K562 (cell line): ENCODE data around the gene GLRX2. TPM values are rescaled to one million over a fixed set of nuclear protein-coding genes. Genes with fewer than 3 reads are reported as not detected.

ENCODE experiments used
- ADNP ChIP-seq: fragments of 200-800 bp; sonication (Bioruptor generic); IDR thresholded peaks from 2 replicates; pipeline ENCODE4 v1.6.1; 2016; ENCODE audit warnings: missing genetic modification characterization, missing compliant biosample characterization
- GATAD2A ChIP-seq: fragments of 450-650 bp; IDR thresholded peaks from 2 replicates; pipeline ENCODE4 v1.6.1; 2017
- GATAD2B ChIP-seq: fragments of 450-650 bp; IDR thresholded peaks from 2 replicates; pipeline ENCODE4 v1.6.1; 2017; ENCODE audit warnings: mild to moderate bottlenecking, borderline replicate concordance
- HEY1 ChIP-seq: fragments of 250-450 bp; sonication (Bioruptor Pico); IDR thresholded peaks from 2 replicates; pipeline ENCODE4 v1.5.0; 2020; ENCODE audit warnings: mild to moderate bottlenecking, moderate library complexity, borderline replicate concordance
- KDM2B ChIP-seq: fragments of 250-450 bp; sonication (Bioruptor Pico); IDR thresholded peaks from 2 replicates; pipeline ENCODE4 v1.8.0; 2021; ENCODE audit warnings: mild to moderate bottlenecking, moderate library complexity
- KLF13 ChIP-seq: fragments of 450-650 bp; IDR thresholded peaks from 2 replicates; pipeline ENCODE4 v1.6.1; 2016; ENCODE audit warnings: missing genetic modification characterization, low read depth, mild to moderate bottlenecking, missing compliant biosample characterization, moderate library complexity, borderline replicate concordance
- MIER1 ChIP-seq: fragments of 450-650 bp; IDR thresholded peaks from 2 replicates; pipeline ENCODE4 v1.6.1; 2016; ENCODE audit warnings: antibody characterized with exemption, mild to moderate bottlenecking, low read depth
- NCOA4 ChIP-seq: fragments of 450-650 bp; IDR thresholded peaks from 2 replicates; pipeline ENCODE4 v1.6.1; 2018; ENCODE audit warnings: mild to moderate bottlenecking; ENCODE audit not compliant: partially characterized antibody
- PCBP1 ChIP-seq: fragments of 200-400 bp; formaldehyde crosslinking; IDR thresholded peaks from 2 replicates; pipeline ENCODE4 v1.6.1; 2018; ENCODE audit warnings: mild to moderate bottlenecking, low read depth, low read length; ENCODE audit not compliant: poor library complexity, severe bottlenecking
- POLR2AphosphoS2 ChIP-seq: IDR thresholded peaks from 2 replicates; pipeline ENCODE4 v1.6.1; 2012; ENCODE audit warnings: low read length, improper control_type of control experiment
- RFX7 ChIP-seq: fragments of 250-450 bp; sonication (Bioruptor Pico); IDR thresholded peaks from 2 replicates; pipeline ENCODE4 v1.5.1; 2021; ENCODE audit warnings: mild to moderate bottlenecking
- TBL1XR1 ChIP-seq, 2 experiments: IDR thresholded peaks; 2 replicates each; pipeline ENCODE4 v1.6.1; 2012; ENCODE audit warnings: improper control_type of control experiment in 2 of 2, low read length in 2 of 2, mild to moderate bottlenecking in 1 of 2
- ZFP1 ChIP-seq: fragments of 450-650 bp; formaldehyde crosslinking; IDR thresholded peaks from 2 replicates; pipeline ENCODE4 v1.4.0; 2020; ENCODE audit warnings: mild to moderate bottlenecking, mixed read lengths
- ZNF354B ChIP-seq: fragments of 250-450 bp; sonication (Bioruptor Pico); IDR thresholded peaks from 2 replicates; pipeline ENCODE4 v1.4.0; 2020
- ZNF584 ChIP-seq: fragments of 200-800 bp; sonication (Bioruptor generic); IDR thresholded peaks from 2 replicates; pipeline ENCODE4 v1.6.1; 2016; ENCODE audit warnings: low read depth, mild to moderate bottlenecking, missing genetic modification characterization, missing compliant biosample characterization
- ZNF696 ChIP-seq: fragments of 250-450 bp; sonication (Bioruptor Pico); conservative IDR thresholded peaks from 2 replicates; pipeline ENCODE4 v1.4.0; 2020; ENCODE audit warnings: mild to moderate bottlenecking, moderate library complexity
- polyA plus RNA-seq, 8 experiments: library from polyadenylated mRNA; depleted of rRNA in 4 of 8; stranded (reverse) in 5 of 8; unstranded in 3 of 8; fragments of >200 nt; fragmentation: Nextera tagmentation in 2 of 8; fragmentation: Illumina TruSeq in 1 of 8; extraction: Ambion mirVana in 2 of 8; extraction: Trizol in 1 of 8; gene quantifications; 2 replicates each; pipeline versions ENCODE4 v1.2.1 to v1.2.3, GENCODE V29; 2011 to 2014; ENCODE audit warnings: inconsistent platforms in 1 of 8, missing spikeins in 1 of 8
- total RNA-seq, 7 experiments: library from RNA; depleted of rRNA in 6 of 7; stranded (reverse); fragments of >200 nt in 6 of 7; fragmentation: Illumina TruSeq in 2 of 7; extraction: Trizol in 2 of 7; gene quantifications; 2 replicates each; pipeline versions ENCODE4 v1.2.1 to v1.2.3, GENCODE V29; 2011 to 2021; ENCODE audit warnings: low replicate concordance in 1 of 7
- TF ChIP-seq, protein P1 (sequence below): IDR thresholded peaks from 2 replicates; pipeline ENCODE4 v1.6.1; 2016; ENCODE audit warnings: missing genetic modification characterization, missing compliant biosample characterization
- TF ChIP-seq, protein P2 (sequence below), 2 experiments: fragments of 200-800 bp in 1 of 2; sonication (Bioruptor generic) in 1 of 2; sonication (generic) in 1 of 2; formaldehyde crosslinking in 1 of 2; IDR thresholded peaks in 1 of 2; conservative IDR thresholded peaks in 1 of 2; 2 replicates each; pipeline versions ENCODE4 v1.5.0 to v1.6.1; 2016 to 2020; ENCODE audit warnings: missing compliant biosample characterization in 1 of 2, missing genetic modification characterization in 1 of 2, missing genetic modification reagents in 1 of 2
- TF ChIP-seq, protein P3 (sequence below): fragments of 250-450 bp; sonication (Bioruptor Pico); IDR thresholded peaks from 2 replicates; pipeline ENCODE4 v1.5.0; 2022; ENCODE audit warnings: mild to moderate bottlenecking
- TF ChIP-seq, protein P4 (sequence below): fragments of 250-450 bp; sonication (Bioruptor Pico); IDR thresholded peaks from 2 replicates; pipeline ENCODE4 v1.8.0; 2021; ENCODE audit warnings: moderate library complexity, mild to moderate bottlenecking, inconsistent platforms

The GLRX2 gene
- total and polyA plus RNA-seq, 9 of the 15 experiments (the other 6 are each of a cell fraction or from before 2014, with no cell fraction given) = 13.3 to 82.6 (median 55.1) TPM

DNA sequence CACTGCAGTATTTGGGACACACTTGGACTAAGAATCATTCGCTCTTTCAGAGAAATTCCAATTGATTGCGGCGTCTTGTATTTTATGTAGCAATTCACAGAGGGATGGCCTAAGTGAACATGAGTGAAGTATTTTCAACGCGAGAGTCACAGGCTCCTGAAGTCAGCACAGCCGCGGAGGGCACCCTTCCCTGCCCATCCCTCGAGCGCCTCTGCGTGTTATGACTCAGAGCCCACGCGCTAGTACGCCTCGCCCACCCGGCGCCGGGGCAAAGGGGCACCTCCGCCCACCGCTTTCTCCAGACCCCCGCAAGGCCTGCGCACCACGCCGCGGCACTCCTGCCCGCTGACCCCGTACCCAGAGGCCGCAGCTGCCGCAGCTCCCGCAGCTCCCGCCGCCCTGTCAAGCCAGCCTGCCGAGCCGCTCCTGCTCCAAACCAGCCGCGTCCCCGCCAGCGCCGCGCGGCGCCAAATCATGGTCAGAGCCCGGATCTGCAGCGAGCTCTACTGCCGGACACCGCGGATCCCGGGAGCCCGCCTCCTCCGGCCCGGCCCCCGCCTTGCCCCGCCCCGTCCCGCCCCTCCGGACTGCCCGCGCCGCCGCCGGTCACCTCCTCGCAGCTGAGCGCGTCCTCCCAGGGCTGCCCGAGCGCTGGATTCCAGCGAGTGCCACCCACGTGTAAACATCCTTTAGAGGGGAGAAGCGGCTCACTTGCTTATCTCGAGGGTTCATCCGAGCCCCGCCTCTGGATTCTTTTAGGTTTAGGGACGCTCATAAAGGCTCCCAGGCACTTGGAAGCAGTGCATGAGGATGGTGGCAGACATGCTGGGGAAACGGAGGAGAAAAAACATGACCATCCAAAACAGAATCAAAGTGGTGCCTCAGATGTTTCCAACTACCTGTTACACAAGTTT is at the start of gene GLRX2 (continued):
- TF ChIP-seq NCOA4 (no peak), KLF13 (tag) (no peak), ADNP (tag) (no peak), GATAD2A (peak; percentile 72; the same call in 1 of the 2 replicates), ZNF354B (CRISPR knock-in tag) (no peak), ZNF696 (CRISPR knock-in tag) (no peak), KDM2B (no peak), HEY1 (CRISPR knock-in tag) (no peak), GATAD2B (peak; percentile 86; the same call in 1 of the 2 replicates), ZNF584 (CRISPR knock-in tag) (no peak), POLR2AphosphoS2 (no peak; the same call in 1 of the 2 replicates), PCBP1 (no peak), MIER1 (no peak), ZFP1 (CRISPR knock-in tag) (no peak), TBL1XR1 (IDR thresholded peaks at IDR 0.05; ENCODE audit: low read length in 2 of 2) (0 out of 4 replicates have a peak, but pooled peaks of 1 of the 2 experiments have one; percentile 14), RFX7 (CRISPR knock-in tag) (no peak)
- TF ChIP-seq, protein P1, sequence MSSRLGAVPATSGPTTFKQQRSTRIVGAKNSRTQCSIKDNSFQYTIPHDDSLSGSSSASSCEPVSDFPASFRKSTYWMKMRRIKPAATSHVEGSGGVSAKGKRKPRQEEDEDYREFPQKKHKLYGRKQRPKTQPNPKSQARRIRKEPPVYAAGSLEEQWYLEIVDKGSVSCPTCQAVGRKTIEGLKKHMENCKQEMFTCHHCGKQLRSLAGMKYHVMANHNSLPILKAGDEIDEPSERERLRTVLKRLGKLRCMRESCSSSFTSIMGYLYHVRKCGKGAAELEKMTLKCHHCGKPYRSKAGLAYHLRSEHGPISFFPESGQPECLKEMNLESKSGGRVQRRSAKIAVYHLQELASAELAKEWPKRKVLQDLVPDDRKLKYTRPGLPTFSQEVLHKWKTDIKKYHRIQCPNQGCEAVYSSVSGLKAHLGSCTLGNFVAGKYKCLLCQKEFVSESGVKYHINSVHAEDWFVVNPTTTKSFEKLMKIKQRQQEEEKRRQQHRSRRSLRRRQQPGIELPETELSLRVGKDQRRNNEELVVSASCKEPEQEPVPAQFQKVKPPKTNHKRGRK (tag) = no peak
- TF ChIP-seq, protein P2, sequence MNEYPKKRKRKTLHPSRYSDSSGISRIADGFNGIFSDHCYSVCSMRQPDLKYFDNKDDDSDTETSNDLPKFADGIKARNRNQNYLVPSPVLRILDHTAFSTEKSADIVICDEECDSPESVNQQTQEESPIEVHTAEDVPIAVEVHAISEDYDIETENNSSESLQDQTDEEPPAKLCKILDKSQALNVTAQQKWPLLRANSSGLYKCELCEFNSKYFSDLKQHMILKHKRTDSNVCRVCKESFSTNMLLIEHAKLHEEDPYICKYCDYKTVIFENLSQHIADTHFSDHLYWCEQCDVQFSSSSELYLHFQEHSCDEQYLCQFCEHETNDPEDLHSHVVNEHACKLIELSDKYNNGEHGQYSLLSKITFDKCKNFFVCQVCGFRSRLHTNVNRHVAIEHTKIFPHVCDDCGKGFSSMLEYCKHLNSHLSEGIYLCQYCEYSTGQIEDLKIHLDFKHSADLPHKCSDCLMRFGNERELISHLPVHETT (CRISPR knock-in tag; conservative IDR thresholded peaks at IDR 0.05 in 1 of 2, IDR thresholded peaks at IDR 0.05 in 1 of 2) = peak in 1 of 2 experiments; percentile 96; a peak in 2 of 4 replicates
- TF ChIP-seq, protein P3, sequence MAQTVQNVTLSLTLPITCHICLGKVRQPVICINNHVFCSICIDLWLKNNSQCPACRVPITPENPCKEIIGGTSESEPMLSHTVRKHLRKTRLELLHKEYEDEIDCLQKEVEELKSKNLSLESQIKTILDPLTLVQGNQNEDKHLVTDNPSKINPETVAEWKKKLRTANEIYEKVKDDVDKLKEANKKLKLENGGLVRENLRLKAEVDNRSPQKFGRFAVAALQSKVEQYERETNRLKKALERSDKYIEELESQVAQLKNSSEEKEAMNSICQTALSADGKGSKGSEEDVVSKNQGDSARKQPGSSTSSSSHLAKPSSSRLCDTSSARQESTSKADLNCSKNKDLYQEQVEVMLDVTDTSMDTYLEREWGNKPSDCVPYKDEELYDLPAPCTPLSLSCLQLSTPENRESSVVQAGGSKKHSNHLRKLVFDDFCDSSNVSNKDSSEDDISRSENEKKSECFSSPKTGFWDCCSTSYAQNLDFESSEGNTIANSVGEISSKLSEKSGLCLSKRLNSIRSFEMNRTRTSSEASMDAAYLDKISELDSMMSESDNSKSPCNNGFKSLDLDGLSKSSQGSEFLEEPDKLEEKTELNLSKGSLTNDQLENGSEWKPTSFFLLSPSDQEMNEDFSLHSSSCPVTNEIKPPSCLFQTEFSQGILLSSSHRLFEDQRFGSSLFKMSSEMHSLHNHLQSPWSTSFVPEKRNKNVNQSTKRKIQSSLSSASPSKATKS (CRISPR knock-in tag) = no peak
- TF ChIP-seq, protein P4, sequence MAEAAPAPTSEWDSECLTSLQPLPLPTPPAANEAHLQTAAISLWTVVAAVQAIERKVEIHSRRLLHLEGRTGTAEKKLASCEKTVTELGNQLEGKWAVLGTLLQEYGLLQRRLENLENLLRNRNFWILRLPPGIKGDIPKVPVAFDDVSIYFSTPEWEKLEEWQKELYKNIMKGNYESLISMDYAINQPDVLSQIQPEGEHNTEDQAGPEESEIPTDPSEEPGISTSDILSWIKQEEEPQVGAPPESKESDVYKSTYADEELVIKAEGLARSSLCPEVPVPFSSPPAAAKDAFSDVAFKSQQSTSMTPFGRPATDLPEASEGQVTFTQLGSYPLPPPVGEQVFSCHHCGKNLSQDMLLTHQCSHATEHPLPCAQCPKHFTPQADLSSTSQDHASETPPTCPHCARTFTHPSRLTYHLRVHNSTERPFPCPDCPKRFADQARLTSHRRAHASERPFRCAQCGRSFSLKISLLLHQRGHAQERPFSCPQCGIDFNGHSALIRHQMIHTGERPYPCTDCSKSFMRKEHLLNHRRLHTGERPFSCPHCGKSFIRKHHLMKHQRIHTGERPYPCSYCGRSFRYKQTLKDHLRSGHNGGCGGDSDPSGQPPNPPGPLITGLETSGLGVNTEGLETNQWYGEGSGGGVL (CRISPR knock-in tag) = no peak
